Heart left ventricle (tissue), 16 donors: ENCODE data around the gene FCN2. TPM values are rescaled to one million over a fixed set of nuclear protein-coding genes. Genes with fewer than 3 reads are reported as not detected.

Experiments
- ATAC-seq, 4 donors: fragments of 200-7000 bp; cut with Tn5 transposase; one replicate each; pipeline ENCODE4 v1.9.1; 2020 to 2022; ENCODE audit warnings: moderate library complexity in 4 of 4, mild to moderate bottlenecking in 3 of 4, moderate number of reproducible peaks in 1 of 4
- DNase-seq, 5 donors: peaks; one replicate each; pipeline ENCODE4 v3.0.0-alpha.2; 2020
- H3K27ac ChIP-seq, 12 donors: fragments of 200-600 bp; sonication (generic) in 4 of 12; one replicate each; pipeline versions ENCODE4 v1.5.0 to v1.8.0; 2016 to 2022; ENCODE audit warnings: mild to moderate bottlenecking in 2 of 12
- H3K27me3 ChIP-seq, 9 donors: fragments of 200-600 bp; sonication (generic) in 2 of 9; one replicate each; pipeline versions ENCODE4 v1.5.1 to v1.8.0; 2016 to 2022; ENCODE audit warnings: mild to moderate bottlenecking in 3 of 9
- H3K36me3 ChIP-seq, 9 donors: fragments of 200-600 bp; sonication (generic) in 2 of 9; one replicate each; pipeline versions ENCODE4 v1.5.0 to v1.8.0; 2018 to 2022; ENCODE audit warnings: mild to moderate bottlenecking in 2 of 9
- H3K4me1 ChIP-seq, 12 donors: fragments of 200-600 bp; sonication (generic) in 4 of 12; one replicate each; pipeline versions ENCODE4 v1.5.0 to v1.8.0; 2016 to 2022; ENCODE audit warnings: mild to moderate bottlenecking in 3 of 12
- H3K4me3 ChIP-seq, 12 donors: fragments of 200-600 bp; sonication (generic) in 4 of 12; one replicate each; pipeline versions ENCODE4 v1.5.0 to v1.8.0; 2017 to 2022; ENCODE audit warnings: mild to moderate bottlenecking in 9 of 12, moderate library complexity in 4 of 12
- H3K9me3 ChIP-seq, 12 donors: fragments of 200-600 bp; sonication (generic) in 4 of 12; one replicate each; pipeline versions ENCODE4 v1.5.0 to v1.8.0; 2016 to 2022; ENCODE audit warnings: mild to moderate bottlenecking in 1 of 12
- CTCF ChIP-seq, 12 donors: fragments of 200-600 bp; sonication (generic) in 4 of 12; IDR thresholded peaks; one replicate each; pipeline versions ENCODE4 v1.5.0 to v1.8.0; 2018 to 2022; ENCODE audit warnings: antibody characterized with exemption in 12 of 12, mild to moderate bottlenecking in 5 of 12
- POLR2A ChIP-seq, 2 donors: fragments of 450-650 bp; IDR thresholded peaks; one replicate each; pipeline ENCODE4 v1.6.1; 2017; ENCODE audit warnings: antibody characterized with exemption in 2 of 2, mild to moderate bottlenecking in 2 of 2, moderate library complexity in 2 of 2
- whole genome bisulfite sequencing, 4 donors: extraction: QIAGEN DNeasy Blood & Tissue Kit in 2 of 4; methylation state at CpG; one replicate each; pipeline versions ENCODE4 v1.1.5 to v1.1.7; 2013 to 2018; 5-methylcytosine and 5-hydroxymethylcytosine counted together
- intact Hi-C, 10 donors: fragments of 100-400 bp; cut with DNase I; formaldehyde crosslinking; loops; one replicate each; pipeline versions ENCODE4 v1.11.1 to v1.14.2; 2022
- polyA plus RNA-seq, 2 donors: library from polyadenylated mRNA; stranded (reverse); fragments of 200-250 nt; gene quantifications; one replicate each; pipeline ENCODE4 v1.2.3, GENCODE V29; 2013
- total RNA-seq, 9 donors: library from RNA; depleted of rRNA in 2 of 9; stranded (reverse); fragments of >200 nt in 2 of 9; fragmentation: NEBNext Ultra II Directional in 3 of 9; extraction: Animal tissue kit (Norgen Biotek cat#: 25700) in 3 of 9; gene quantifications; one replicate each; pipeline versions ENCODE4 v1.1.0 to v1.2.4, GENCODE V29; 2016 to 2023
- donor health status: ischemic (EF 13 %, LVEDD 7.1; RV severe dilation, severe dysfunction).
- donor health status: healthy with polysubstance abuse.
- donor health status: DM: no; HTN: yes; CAD: no.
- donor health status: DM: no; HTN: no; CAD: no.
- donor health status: ischemic (EF 25% LVEDD 6.9; RV normal size, moderate dysfunction).
- donor health status: ischemic (EF 25% LVEDD 5.7; RV mildly dilated, moderate dysfunction).
- donor health status: healthy.
- donor health status: DM: yes; HTN: yes; CAD: no.
- donor health status: ischemic (EF 35%, LVEDD 5.7; RV mildly dilated, moderate dysfunction).
- donor health status: nonischemic (EF 11% LVEDD 7.7; RV severe dilation, severe dysfunction).
- donor health status: DM: yes; HTN: yes; CAD: no.
- donor health status: PGD.
- donor health status: ischemic (EF 29% LVEDD 5.4; RV normal size, mild dysfunction).
- donor health status: nonischemic (EF 23%, LVEDD 6.1; RV moderate dilation, normal function).

Gene FCN2
- total and polyA plus RNA-seq, 11 donors, result 0.19 to 0.67 (median 0.26) TPM; not detected in 6

- peak; percentile 46 to 82 (median 62) for ATAC-seq
- peak in 3 of 5 donors; percentile 30 to 60 (median 38) for DNase-seq
- intact Hi-C loops, result no loop called here
- TF ChIP-seq POLR2A (IDR thresholded peaks at IDR 0.05), result no peak
- no peak for TF ChIP-seq CTCF (IDR thresholded peaks at IDR 0.05)
- Histone ChIP-seq H3K27ac (peak overlapping the region in 2 of 12 donors; percentile 22 to 51), H3K36me3 (no peaks in the 10 kb centered on the region), H3K27me3 (no peaks in the 10 kb centered on the region), H3K4me1 (peaks cover 0 to 11% (median 5%) of the 10 kb centered on the region in 12 donors), H3K9me3 (peaks cover 0 to 4% (median 0%) of the 10 kb centered on the region in 12 donors), H3K4me3 (no peak overlapping the region)
- WGBS, 4 donors, result 46 to 70% (median 61%) methylated on average over 8 to 28 of the region's 28 CpGs
These were observed 16.4 kb upstream of the FCN2 start for GRCh38 chr9:134863941-134864820.

GRCh38 chr9:134864821-134865190 is 15.8 kb upstream of the FCN2 start:
- WGBS, 4 donors, result 85 to 91% (median 89%) methylated on average over 9 to 13 of the region's 13 CpGs
- no peaks in the 10 kb centered on the region for H3K36me3 ChIP-seq
- H3K9me3 ChIP-seq, result peaks cover 0 to 2% (median 0%) of the 10 kb centered on the region in 12 donors
- H3K27me3 ChIP-seq, result no peaks in the 10 kb centered on the region
- TF ChIP-seq POLR2A (IDR thresholded peaks at IDR 0.05), result no peak
- no peak for TF ChIP-seq CTCF (IDR thresholded peaks at IDR 0.05)
- ATAC-seq (no peak), DNase-seq (no peak)
- H3K4me1 ChIP-seq, result peaks cover 0 to 11% (median 5%) of the 10 kb centered on the region in 12 donors
- no peak overlapping the region for H3K4me3 ChIP-seq
- no peak overlapping the region for H3K27ac ChIP-seq
- intact Hi-C loops, result no loop called here

- DNase-seq (no peak), ATAC-seq (no peak)
- no peaks in the 10 kb centered on the region for H3K27me3 ChIP-seq
- H3K36me3 ChIP-seq, result no peaks in the 10 kb centered on the region
- 94 to 96% (median 95%) methylated on average over 21 to 22 of the region's 22 CpGs for WGBS, 4 donors
- no peak overlapping the region for H3K27ac ChIP-seq
- intact Hi-C loops, result no loop called here
- no peak overlapping the region for H3K4me3 ChIP-seq
- no peaks in the 10 kb centered on the region for H3K9me3 ChIP-seq
- peaks cover 0 to 24% (median 10%) of the 10 kb centered on the region in 12 donors for H3K4me1 ChIP-seq
- TF ChIP-seq POLR2A (IDR thresholded peaks at IDR 0.05), result no peak
- TF ChIP-seq CTCF (IDR thresholded peaks at IDR 0.05), result no peak
These were observed 12.5 kb upstream of the FCN2 start for GRCh38 chr9:134867917-134868750.
